T47D (cell line): ENCODE data around the gene STX11.
A peak's percentile ranks its signal among the peaks of the same experiment; 100 is the strongest.

Source experiments
- DNase-seq, 2 experiments: peaks; one replicate each; pipeline versions ENCODE4 v3.0.0 to v3.0.0-alpha.2; 2011 to 2012; ENCODE audit warnings: low read depth in 1 of 2, low spot score in 1 of 2
- JUND ChIP-seq: IDR thresholded peaks from 2 replicates; pipeline ENCODE4 v1.6.1; 2012; ENCODE audit warnings: low read depth
- in situ Hi-C: cut with HindIII; loops from 2 replicates; pipeline ENCODE4 v1.10.0; 2016; ENCODE audit warnings: low sequenced_read_pairs, low pct_unique_long_range_greater_than_20kb

STX11 gene

GRCh38 chr6:144186817-144187625 lies 36.7 kb downstream of the STX11 start:
- DNase-seq: no peak
- in situ Hi-C loops: no loop called here
- no peak for TF ChIP-seq JUND

DNA sequence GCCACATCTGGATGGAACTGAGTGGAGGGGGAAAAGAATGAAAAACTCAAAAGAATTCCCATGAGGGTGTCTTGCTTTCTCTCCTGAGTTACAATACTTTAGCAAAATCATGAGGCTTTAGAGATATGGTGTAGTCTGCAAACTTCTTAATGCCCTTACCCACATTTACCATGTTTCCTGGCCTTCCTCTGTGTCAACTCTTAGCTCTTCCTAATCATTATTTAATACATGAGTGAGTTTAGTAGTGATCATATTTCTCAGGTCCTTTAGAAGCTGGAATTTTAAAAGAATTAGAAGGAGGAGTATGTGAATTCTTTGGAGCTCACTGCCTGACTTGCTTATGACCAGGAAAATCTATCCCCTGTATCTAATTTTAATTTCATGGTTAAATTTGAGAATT lies 39.0 kb downstream of the STX11 start:
- DNase-seq: no peak
- no peak for TF ChIP-seq JUND
- in situ Hi-C loops: no loop called here

DNA sequence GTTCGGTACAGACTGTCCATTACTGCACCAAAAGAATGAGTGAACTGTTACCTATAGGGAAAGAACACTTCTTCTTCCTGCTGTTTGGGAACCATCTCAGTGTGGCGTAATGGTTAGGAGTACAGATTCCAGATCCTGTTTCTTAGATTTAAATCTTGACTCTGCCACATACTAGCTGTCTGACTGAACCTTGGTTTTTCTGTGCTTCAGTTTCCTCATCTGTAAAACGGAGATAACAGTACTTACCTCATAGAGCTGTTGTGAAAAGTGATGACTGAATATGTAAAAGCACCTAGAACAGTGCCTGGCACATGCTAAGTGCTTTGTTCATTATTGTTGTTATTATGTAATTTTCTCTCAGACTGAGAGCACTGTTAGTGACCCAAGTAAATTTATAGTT lies 39.8 kb downstream of the STX11 start:
- no peak for TF ChIP-seq JUND
- DNase-seq: no peak
- in situ Hi-C loops: no loop called here

DNA sequence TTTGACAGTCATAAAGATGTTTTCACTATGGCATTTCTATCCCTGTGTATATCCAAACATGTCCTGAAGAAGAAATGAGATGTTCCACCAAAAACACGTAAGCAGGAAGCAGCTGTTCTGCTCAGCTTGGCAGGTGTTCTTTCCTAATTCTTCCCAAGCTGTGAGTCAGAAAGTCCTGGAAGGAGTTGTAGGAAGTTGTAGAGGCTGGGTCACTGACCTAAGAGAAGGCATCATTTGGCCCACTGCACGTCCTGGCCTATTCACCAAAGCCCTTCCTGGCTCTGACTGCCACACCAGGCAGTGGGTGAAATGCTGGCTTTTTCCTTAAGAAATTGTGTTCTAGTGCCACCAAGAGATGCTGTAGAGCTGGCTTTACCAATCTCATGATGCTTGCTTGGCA lies 40.3 kb downstream of the STX11 start:
- in situ Hi-C loops: no loop called here
- TF ChIP-seq JUND: no peak
- no peak for DNase-seq

DNA sequence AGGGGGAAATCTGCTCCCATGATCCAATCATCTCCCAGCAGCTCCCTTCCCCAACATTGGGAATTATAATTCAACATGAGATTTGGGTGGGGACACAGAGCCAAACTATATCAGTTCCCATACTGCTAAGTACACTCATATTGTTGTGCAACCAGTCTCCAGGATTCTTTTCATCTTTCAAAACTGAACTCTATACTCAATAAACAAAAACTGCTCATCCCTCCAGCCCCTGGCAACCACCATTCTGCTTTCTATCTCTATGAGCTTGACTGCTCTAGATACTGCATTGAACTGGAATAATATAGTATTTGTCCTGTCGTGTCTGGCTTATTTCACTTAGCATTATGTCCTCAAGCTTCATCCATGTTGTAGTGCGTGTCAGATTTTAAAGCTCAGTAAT lies 42.9 kb downstream of the STX11 start:
- DNase-seq: no peak
- TF ChIP-seq JUND: no peak
- in situ Hi-C loops: no loop called here

DNA sequence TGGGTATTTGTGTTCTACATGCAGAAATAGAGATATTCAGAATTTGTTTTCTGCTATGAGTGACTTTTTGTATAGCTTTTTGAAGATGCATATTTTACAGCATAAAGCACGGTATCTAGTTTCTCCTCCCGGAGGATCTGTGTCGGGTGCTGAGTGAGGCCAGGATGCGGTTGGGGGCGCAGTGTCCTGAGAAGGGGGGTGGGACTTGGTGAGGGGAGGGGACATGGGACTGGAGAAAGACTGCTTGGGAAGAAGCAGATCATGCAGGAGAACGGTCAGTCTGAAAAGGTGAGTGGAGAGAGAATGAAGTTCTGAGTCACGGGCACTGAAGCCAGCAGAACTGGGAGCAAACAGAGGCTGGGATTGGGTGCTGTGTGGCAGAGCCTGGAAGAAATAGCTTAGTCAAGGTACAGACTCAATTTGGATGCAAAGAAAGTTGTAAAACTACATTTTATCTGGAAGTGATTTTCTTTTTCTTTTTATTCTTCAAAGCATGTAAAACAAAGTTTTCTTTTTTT lies 44.0 kb downstream of the STX11 start:
- DNase-seq: no peak
- TF ChIP-seq JUND: no peak
- in situ Hi-C loops: no loop called here

GRCh38 chr6:144195671-144196270 lies 45.5 kb downstream of the STX11 start:
- no peak for TF ChIP-seq JUND
- in situ Hi-C loops: no loop called here
- DNase-seq: peak in 1 of 2 experiments; percentile 84

GRCh38 chr6:144197919-144198318 lies 47.6 kb downstream of the STX11 start:
- in situ Hi-C loops: no loop called here
- DNase-seq: no peak
- no peak for TF ChIP-seq JUND

- no peak for DNase-seq
- no peak for TF ChIP-seq JUND
- in situ Hi-C loops: no loop called here
Observed at GRCh38 chr6:144202879-144203468, 52.7 kb downstream of the STX11 start.

DNA sequence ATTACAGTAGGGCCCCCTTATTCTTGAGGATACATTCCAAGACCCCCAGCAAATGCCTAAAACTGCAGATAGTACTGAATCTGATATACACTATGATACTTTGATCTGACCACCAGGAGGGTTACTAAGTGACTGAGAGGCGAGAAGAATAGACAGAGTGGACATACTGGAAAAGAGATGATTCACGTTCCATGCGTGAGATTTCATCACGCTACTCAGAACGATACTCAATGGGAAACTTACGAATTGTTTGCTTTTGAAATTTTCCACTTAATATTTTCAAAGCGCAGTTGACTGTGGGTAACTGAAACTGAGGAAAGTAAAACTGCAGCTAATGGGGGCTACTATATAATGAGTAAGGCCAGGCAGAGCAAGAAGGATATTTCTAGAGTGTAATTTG lies 60.8 kb downstream of the STX11 start:
- no peak for TF ChIP-seq JUND
- DNase-seq: no peak
- in situ Hi-C loops: no loop called here

DNA sequence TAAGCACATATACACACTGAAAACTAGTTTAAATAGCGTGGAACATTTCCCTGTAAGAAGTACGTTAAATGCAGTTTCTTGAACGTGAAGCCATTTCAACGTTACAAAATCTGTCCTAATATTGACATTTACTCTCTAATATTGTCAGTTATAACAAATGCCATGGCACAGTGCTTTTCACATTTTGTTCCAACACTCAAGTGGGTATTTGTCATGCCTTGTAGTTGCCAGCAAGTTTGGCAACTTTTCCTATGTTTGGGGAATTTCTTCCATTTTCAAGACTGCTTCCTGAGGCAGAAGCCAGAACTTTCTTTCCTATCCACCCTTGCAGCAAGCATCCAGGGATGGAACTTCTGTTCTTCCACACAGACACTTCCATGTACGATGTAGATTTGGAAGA lies 63.0 kb downstream of the STX11 start:
- no peak for DNase-seq
- no peak for TF ChIP-seq JUND
- in situ Hi-C loops: no loop called here

GRCh38 chr6:144214029-144214428 lies 63.7 kb downstream of the STX11 start:
- in situ Hi-C loops: no loop called here
- DNase-seq: no peak
- TF ChIP-seq JUND: no peak
